ENCODE measurements around the gene FBXL15. TPM values are rescaled to one million over a fixed set of nuclear protein-coding genes. Genes with fewer than 3 reads are reported as not detected.
A peak's percentile ranks its signal among the peaks of the same experiment; 100 is the strongest.

The FBXL15 gene
- total RNA-seq, 4 donors from 2014 or later = 19.5 to 45.9 (median 29.0) TPM

DNA sequence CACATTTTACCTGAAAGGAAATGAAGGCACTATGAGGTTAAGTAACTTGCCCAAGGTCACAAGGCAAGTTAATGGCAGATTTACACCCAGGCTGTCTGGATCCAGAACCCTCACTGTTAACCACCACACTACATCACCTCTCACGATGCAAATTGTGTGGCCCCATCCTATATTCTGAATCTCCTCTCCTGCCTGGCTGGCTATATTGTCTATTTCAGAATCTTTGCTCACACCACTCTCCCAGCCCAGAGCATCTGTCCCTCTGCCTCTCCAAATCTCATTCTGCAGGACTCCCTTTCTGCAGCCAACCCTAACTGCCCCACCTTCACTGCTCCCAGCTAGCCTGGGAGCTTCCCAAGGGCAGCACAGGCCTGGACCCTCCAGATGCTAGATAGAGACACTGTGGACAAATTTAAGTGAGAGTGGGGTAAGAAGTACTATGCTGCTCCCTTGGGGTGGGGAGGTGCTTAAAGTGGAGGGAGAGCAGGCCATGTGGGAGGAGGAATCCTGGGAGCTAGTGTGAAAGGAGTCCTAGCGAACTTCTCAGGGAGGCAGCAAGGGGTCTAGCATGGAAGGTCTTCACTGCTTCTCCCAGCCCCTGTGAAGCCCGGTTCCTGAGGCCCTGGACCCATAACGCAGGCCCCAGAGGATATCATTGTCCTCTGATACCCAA is 11.0 kb downstream of the FBXL15 start:
- 20% methylated on average over 4 of the region's 4 CpGs for WGBS
- H3K4me3 ChIP-seq = peak overlapping the region; percentile 75 to 97 (median 84)
- H3K9me3 ChIP-seq = no peaks in the 10 kb centered on the region
- no peak for TF ChIP-seq POLR2AphosphoS5 (IDR thresholded peaks at IDR 0.05)
- TF ChIP-seq, protein P1, sequence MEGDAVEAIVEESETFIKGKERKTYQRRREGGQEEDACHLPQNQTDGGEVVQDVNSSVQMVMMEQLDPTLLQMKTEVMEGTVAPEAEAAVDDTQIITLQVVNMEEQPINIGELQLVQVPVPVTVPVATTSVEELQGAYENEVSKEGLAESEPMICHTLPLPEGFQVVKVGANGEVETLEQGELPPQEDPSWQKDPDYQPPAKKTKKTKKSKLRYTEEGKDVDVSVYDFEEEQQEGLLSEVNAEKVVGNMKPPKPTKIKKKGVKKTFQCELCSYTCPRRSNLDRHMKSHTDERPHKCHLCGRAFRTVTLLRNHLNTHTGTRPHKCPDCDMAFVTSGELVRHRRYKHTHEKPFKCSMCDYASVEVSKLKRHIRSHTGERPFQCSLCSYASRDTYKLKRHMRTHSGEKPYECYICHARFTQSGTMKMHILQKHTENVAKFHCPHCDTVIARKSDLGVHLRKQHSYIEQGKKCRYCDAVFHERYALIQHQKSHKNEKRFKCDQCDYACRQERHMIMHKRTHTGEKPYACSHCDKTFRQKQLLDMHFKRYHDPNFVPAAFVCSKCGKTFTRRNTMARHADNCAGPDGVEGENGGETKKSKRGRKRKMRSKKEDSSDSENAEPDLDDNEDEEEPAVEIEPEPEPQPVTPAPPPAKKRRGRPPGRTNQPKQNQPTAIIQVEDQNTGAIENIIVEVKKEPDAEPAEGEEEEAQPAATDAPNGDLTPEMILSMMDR (IDR thresholded peaks at IDR 0.05) = no peak
- TF ChIP-seq EP300 (IDR thresholded peaks at IDR 0.05) = no peak
- no peak for TF ChIP-seq POLR2A (IDR thresholded peaks at IDR 0.05; ENCODE audit: low read depth)
- no peaks in the 10 kb centered on the region for H3K36me3 ChIP-seq
- peak overlapping the region; percentile 84 to 90 (median 86) for H3K27ac ChIP-seq (replicated peaks in 1 of 4)
- DNase-seq (ENCODE audit: extremely low spot score) = no peak
- intact Hi-C loops (cut with DNase I) = no loop called here
- H3K27me3 ChIP-seq = peaks cover 0 to 31% (median 4%) of the 10 kb centered on the region in 4 donors
- peaks cover 14 to 38% (median 27%) of the 10 kb centered on the region in 4 donors for H3K4me1 ChIP-seq

DNA sequence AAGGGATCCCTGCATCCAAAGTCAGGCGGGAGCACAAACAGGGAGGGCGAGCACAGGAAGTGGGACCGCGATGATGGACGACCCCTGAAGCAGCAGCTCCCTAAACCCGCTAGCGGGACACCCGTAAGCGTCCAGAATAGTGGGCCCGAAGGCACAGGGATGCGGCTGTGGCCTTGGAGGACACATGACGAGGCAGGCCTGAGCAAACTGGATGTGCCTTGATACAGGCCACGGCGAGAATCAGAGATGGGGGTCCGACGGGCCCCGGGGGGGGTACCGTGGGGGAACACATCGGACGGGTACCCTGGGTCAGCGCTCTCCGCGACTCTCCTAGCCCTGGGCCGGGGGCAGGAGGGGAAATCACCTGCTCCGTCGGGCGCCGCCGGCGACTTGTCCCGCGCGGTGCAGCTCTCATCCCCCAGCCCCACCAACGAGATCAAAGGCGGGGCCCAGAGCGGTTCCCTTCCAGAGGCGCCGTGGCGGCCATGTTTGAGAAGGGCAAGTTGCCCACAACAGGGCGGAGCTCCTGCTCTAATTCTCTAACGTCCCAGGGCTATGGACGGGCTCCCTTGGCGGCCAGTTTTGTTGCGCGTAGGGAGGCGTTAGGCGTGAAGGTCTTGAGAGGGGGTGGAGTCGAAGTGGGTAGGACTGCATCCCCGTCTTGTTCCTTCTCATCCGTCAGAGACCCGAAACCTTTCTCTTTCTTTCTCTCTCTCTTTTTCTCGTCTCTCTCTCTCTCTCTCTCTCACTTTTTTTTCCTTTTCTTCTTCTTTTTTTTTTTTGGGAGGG is 11.7 kb downstream of the FBXL15 start, which contains the start of gene CUEDC2:
TSS of gene CUEDC2 (minus strand) at position 413 of the 789 bp plus-strand sequence. CDS start 7,386 bp downstream, outside the sequence.
- Histone ChIP-seq H3K4me1 (peaks cover 14 to 38% (median 27%) of the 10 kb centered on the region in 4 donors), H3K9me3 (no peaks in the 10 kb centered on the region), H3K27ac (replicated peaks in 1 of 4) (peak within 1 kb of the TSS; percentile 84 to 90 (median 86)), H3K4me3 (peak within 1 kb of the TSS; percentile 75 to 97 (median 84)), H3K27me3 (peaks cover 0 to 38% (median 4%) of the 10 kb centered on the region in 4 donors), H3K36me3 (no peaks in the 10 kb centered on the region)
- intact Hi-C loops (cut with DNase I) = no loop called here
- peak; percentile 99 for DNase-seq (ENCODE audit: extremely low spot score)
- under 1% methylated on average over 24 of the region's 52 CpGs for WGBS
- TF ChIP-seq POLR2AphosphoS5 (IDR thresholded peaks at IDR 0.05) (peak; percentile 77 to 94), POLR2A (IDR thresholded peaks at IDR 0.05; ENCODE audit: low read depth) (no peak), EP300 (IDR thresholded peaks at IDR 0.05) (no peak)
- TF ChIP-seq, protein P1 (IDR thresholded peaks at IDR 0.05) = peak in 1 of 3 experiments; percentile 25

DNA sequence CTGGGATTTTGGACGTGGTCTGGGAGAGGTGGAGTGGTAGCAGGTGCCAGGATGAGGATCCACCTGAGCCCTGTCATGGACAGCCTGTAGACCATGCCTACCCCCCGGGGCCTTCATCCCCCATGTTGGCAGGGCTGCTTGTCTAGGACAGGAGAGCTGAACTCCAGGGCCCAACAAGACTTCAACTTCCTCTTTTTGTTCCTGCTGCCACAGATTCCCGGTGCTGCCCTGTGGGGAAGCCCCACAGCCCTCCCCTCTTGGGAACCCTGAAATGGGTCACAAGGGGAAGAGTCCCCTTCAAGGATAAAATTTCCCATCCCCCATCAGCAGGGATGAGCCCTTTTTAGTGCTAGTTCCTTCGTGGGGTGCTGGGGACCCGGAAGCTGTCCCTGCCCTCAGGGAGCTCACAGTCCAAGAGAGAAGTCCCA is 13.0 kb downstream of the FBXL15 start:
- no peak for DNase-seq (ENCODE audit: extremely low spot score)
- Histone ChIP-seq H3K4me3 (no peak overlapping the region), H3K27me3 (peaks cover 0 to 39% (median 4%) of the 10 kb centered on the region in 4 donors), H3K36me3 (no peaks in the 10 kb centered on the region), H3K4me1 (peaks cover 14 to 38% (median 27%) of the 10 kb centered on the region in 4 donors), H3K27ac (replicated peaks in 1 of 4) (peak overlapping the region in 1 of 4 donors; percentile 85), H3K9me3 (no peaks in the 10 kb centered on the region)
- intact Hi-C loops (cut with DNase I) = no loop called here
- TF ChIP-seq POLR2A (IDR thresholded peaks at IDR 0.05; ENCODE audit: low read depth) (no peak), POLR2AphosphoS5 (IDR thresholded peaks at IDR 0.05) (no peak), EP300 (IDR thresholded peaks at IDR 0.05) (no peak)
- TF ChIP-seq, protein P1 (IDR thresholded peaks at IDR 0.05) = no peak
- 65% methylated on average over 5 of the region's 5 CpGs for whole genome bisulfite sequencing

DNA sequence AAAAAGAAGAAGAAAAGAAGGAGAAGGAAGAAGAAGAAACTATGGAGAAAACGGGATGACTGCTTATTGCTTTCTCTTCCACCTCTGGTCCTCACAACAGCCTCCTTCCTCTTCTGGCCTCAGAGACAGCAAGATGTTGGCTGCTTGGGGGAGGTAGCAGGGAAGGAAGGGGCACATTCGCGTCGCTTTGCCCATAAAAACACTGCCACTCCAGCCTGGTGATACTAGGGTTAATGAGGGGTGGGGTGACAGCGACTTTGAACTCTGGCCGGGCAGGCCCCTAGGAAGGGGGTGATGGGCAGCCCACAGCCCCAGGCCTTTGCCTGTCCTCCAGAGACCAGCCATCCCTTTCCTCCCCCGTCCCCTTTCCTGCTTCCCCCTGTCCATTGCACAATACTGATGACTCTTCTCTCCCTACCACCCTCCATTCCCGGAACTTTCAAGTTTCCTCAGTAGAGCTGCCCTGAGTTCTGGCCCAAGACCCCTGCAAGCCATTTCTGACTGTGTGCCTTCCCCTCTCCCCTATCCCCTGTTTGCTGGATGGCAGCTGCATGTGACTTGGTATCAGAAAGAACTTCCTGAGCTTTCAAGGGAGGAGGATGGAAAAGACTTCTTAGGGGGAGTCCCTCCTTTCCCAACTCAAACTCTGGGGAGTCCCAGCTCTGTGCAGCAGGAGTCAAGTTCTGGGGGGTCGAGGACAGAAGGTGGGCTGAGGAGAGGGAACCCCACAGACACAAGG is 13.9 kb downstream of the FBXL15 start:
- H3K27ac ChIP-seq (replicated peaks in 1 of 4) = peak overlapping the region in 2 of 4 donors; percentile 13 to 40
- intact Hi-C loops (cut with DNase I) = no loop called here
- no peaks in the 10 kb centered on the region for H3K36me3 ChIP-seq
- WGBS = 35% methylated on average over 9 of the region's 9 CpGs
- no peak overlapping the region for H3K4me3 ChIP-seq
- peaks cover 0 to 39% (median 4%) of the 10 kb centered on the region in 4 donors for H3K27me3 ChIP-seq
- H3K9me3 ChIP-seq = no peaks in the 10 kb centered on the region
- peaks cover 14 to 38% (median 27%) of the 10 kb centered on the region in 4 donors for H3K4me1 ChIP-seq
- no peak for TF ChIP-seq POLR2A (IDR thresholded peaks at IDR 0.05; ENCODE audit: low read depth)
- no peak for TF ChIP-seq EP300 (IDR thresholded peaks at IDR 0.05)
- TF ChIP-seq POLR2AphosphoS5 (IDR thresholded peaks at IDR 0.05) = no peak
- TF ChIP-seq, protein P1 (IDR thresholded peaks at IDR 0.05) = no peak
- no peak for DNase-seq (ENCODE audit: extremely low spot score)

Data from esophagus muscularis mucosa (tissue), 4 donors.